ENCODE data around the gene SLC35F3.
"Not testable (repeated sequence)": the region's sequence is repeated elsewhere in the genome, so short reads cannot be mapped to it uniquely, and the experiment has no call there.

Gene SLC35F3

DNA sequence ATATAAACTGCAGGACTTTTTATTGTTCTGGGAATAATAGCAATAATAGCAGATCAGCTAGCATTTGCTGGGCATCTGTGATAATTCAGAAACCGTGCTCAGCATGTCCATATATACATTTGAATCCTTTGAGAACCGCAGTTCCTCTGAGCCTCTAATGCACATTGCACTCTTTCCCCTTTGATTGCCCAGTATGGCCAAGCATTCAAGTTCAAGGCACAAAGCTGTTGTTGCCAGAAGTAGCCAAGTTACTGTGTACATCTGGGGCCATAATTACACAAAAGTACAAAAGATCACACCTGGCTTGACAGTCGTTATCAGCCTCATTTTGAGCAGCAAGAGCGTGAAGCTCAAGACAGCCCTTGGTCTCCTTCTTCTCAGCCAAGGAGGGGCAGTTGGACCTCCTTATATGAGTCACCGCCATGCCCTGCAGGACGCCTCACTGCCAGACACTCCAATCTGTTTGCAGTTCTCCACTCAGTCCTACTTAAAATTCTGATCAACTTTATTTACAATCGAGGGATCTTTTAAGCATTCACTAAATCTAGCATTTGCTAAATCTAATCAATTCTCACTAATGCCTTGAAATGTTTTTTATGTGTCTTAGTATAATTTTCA, 216.0 kb downstream of the SLC35F3 start:
- no peak for DNase-seq (ENCODE audit: low spot score in 2 of 2)
- Histone ChIP-seq H3K4me3 (no peak overlapping the region), H3K4me1 (no peaks in the 10 kb centered on the region), H3K9me3 (no peaks in the 10 kb centered on the region), H3K36me3 (replicated peaks) (no peaks in the 10 kb centered on the region), H3K27me3 (ENCODE audit: low read depth) (peaks cover 5% of the 10 kb centered on the region; the same call in 1 of the 2 replicates)
- in situ Hi-C loops (cut with MboI; ENCODE audit: low sequenced_read_pairs), result loop anchor here (10.0 to 25.0 kb wide), 2 partner anchors 194 to 967 kb away; no protein-coding TSS in a partner anchor

DNA sequence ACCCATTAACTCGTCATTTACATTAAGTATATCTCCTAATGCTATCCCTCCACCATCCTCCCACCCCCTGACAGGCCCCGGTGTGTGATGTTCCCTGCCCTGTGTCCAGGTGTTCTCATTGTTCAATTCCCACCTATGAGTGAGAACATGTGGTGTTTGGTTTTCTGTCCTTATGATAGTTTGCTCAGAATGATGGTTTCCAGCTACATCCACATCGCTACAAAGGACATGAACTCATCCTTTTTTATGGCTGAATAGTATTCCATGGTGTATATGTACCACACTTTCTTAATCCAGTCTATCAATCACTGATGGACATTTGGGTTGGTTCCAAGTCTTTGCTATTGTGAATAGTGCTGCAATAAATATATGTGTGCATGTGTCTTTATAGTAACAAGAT, 217.2 kb downstream of the SLC35F3 start:
- H3K4me1 ChIP-seq; DNase-seq (ENCODE audit: low spot score in 2 of 2); H3K36me3 ChIP-seq (replicated peaks); H3K4me3 ChIP-seq; H3K9me3 ChIP-seq; H3K27me3 ChIP-seq (ENCODE audit: low read depth): not testable (repeated sequence)
- in situ Hi-C loops (cut with MboI; ENCODE audit: low sequenced_read_pairs), result loop anchor here (10.0 to 25.0 kb wide), 2 partner anchors 193 to 966 kb away; no protein-coding TSS in a partner anchor

DNA sequence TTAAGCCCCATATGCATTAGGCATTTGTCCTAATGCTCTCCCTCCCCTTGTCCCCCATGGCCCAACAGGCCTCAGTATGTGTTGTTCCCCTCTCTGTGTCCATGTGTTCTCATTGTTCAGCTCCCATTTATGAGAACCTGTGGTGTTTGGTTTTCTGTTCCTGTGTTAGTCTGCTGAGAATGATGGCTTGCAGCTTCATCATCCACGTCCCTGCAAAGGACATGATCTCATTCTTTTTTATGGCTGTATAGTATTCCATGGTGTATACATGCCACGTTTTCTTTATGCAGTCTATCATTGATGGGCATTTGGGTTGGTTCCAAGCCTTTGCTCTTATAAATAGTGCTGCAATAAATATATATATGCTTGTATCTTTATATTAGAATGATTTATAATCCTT, 218.1 kb downstream of the SLC35F3 start:
- not testable (repeated sequence) for H3K9me3 ChIP-seq; H3K4me3 ChIP-seq; DNase-seq (ENCODE audit: low spot score in 2 of 2); H3K36me3 ChIP-seq (replicated peaks); H3K4me1 ChIP-seq; H3K27me3 ChIP-seq (ENCODE audit: low read depth)
- in situ Hi-C loops (cut with MboI; ENCODE audit: low sequenced_read_pairs), result loop anchor here (10.0 to 25.0 kb wide), 2 partner anchors 192 to 965 kb away; no protein-coding TSS in a partner anchor

DNA sequence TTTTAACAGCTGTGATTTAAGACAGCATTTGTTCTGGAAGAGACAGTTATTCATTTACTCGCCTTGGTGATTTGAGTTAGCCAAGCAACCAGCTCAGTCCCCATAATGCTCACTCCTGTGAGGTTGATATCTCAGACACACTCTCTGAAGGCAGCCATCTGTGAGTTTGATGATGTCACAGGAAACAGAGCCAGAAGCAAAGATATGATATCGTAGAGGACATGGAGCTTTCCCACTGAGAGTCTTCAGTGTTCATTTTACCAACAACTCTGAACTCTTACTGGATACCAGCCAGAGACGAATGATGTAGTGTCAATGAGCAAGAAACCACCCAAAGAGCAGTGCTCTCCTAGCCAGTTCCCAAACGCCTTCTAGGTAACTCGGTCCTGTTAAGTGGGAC, 219.4 kb downstream of the SLC35F3 start:
- no peak for DNase-seq (ENCODE audit: low spot score in 2 of 2)
- in situ Hi-C loops (cut with MboI; ENCODE audit: low sequenced_read_pairs), result loop anchor here (10.0 to 25.0 kb wide), 2 partner anchors 191 to 963 kb away; no protein-coding TSS in a partner anchor

DNA sequence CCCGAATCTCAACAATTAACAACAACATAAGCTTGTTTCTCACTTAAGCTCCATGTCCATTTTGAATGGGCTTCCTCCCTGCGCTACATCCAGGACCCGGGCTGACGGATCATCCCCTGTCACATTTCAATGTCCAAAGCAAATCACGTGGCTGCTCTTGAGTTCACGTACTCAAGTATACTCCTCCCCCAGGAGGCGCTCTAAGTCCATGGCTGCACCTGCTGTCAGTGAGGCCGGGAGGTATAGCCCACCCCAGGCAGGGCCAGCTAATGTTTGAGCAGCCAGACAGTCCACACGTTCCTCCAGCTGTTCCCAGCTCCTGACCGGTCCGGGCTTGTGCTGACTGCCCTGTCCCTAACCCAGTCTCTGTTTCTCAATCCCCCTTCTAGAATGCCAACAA, 220.8 kb downstream of the SLC35F3 start:
- no peak overlapping the region for H3K4me3 ChIP-seq
- in situ Hi-C loops (cut with MboI; ENCODE audit: low sequenced_read_pairs), result loop anchor here (10.0 kb wide), 1 partner anchor 190 kb away; no protein-coding TSS in a partner anchor
- H3K36me3 ChIP-seq (replicated peaks), result no peaks in the 10 kb centered on the region
- H3K4me1 ChIP-seq, result no peaks in the 10 kb centered on the region; the same call in 1 of the 2 replicates
- DNase-seq (ENCODE audit: low spot score in 2 of 2), result peak; percentile 41 to 78
- H3K9me3 ChIP-seq, result no peaks in the 10 kb centered on the region
- 0 out of 2 replicates have a peak, but pooled peaks cover 6% of the 10 kb centered on the region for H3K27me3 ChIP-seq (ENCODE audit: low read depth)

More for the DNA sequence above, 219.4 kb downstream of the SLC35F3 start:
- H3K4me1 ChIP-seq, result no peaks in the 10 kb centered on the region; the same call in 1 of the 2 replicates
- H3K4me3 ChIP-seq, result no peak overlapping the region
- peaks cover 6% of the 10 kb centered on the region; the same call in 1 of the 2 replicates for H3K27me3 ChIP-seq (ENCODE audit: low read depth)
- no peaks in the 10 kb centered on the region for H3K9me3 ChIP-seq
- H3K36me3 ChIP-seq (replicated peaks), result no peaks in the 10 kb centered on the region

DNA sequence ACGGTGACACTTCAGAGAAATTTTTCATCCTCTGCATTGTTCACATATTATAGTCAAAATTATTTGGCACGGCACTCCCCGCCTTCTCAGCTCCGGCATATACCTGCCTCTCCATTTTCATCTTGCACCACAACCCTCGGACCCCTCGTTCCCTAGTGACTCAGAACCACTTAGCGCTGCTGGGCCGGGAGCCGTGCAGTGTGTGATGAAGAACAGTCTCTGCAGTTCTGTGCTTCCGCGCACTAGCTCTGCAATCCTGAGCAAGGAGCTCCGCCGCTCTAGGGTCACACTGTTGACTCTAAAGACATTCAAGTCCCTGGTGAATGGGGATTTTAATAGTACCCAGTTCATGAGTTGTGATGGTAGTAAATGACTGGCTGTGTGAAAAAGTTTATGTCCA, 221.2 kb downstream of the SLC35F3 start:
- Histone ChIP-seq H3K27me3 (ENCODE audit: low read depth) (0 out of 2 replicates have a peak, but pooled peaks cover 6% of the 10 kb centered on the region), H3K4me1 (no peaks in the 10 kb centered on the region; the same call in 1 of the 2 replicates)
- in situ Hi-C loops (cut with MboI; ENCODE audit: low sequenced_read_pairs), result loop anchor here (10.0 kb wide), 1 partner anchor 189 kb away; no protein-coding TSS in a partner anchor

DNA sequence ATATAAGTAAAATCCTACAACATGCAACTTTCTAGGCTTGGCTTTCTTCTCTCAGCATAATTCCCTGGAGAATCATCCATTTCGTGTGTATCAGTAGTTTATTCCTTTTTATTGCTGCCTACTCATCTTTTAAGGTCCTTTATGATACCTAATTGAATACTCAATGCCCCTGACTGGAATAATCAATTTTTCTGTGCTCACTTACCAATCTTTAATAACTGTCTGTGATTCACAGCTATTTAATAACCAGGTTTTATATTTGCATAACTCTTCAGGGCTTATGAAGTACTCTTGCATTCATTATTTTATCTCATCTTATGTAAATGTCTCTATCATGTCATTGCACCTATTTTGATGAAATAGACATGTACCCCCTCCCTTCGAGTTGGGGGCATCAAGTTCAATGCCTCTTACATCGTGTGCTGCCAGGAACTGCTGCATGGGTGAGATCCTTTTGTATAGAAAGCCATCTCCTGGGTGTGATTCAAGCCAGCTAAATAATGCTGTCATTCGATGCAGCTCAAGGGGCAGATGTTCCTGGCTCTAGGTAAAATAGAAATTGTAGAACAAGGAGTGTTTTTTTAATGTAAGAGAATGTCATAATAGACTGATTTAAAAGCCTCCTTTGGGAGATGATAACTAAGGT, 222.7 kb downstream of the SLC35F3 start:
- in situ Hi-C loops (cut with MboI; ENCODE audit: low sequenced_read_pairs), result loop anchor here (10.0 kb wide), 1 partner anchor 188 kb away; no protein-coding TSS in a partner anchor

More for the DNA sequence above, 221.2 kb downstream of the SLC35F3 start:
- Histone ChIP-seq H3K4me3 (no peak overlapping the region), H3K9me3 (no peaks in the 10 kb centered on the region), H3K36me3 (replicated peaks) (no peaks in the 10 kb centered on the region)
- DNase-seq (ENCODE audit: low spot score in 2 of 2), result no peak

DNA sequence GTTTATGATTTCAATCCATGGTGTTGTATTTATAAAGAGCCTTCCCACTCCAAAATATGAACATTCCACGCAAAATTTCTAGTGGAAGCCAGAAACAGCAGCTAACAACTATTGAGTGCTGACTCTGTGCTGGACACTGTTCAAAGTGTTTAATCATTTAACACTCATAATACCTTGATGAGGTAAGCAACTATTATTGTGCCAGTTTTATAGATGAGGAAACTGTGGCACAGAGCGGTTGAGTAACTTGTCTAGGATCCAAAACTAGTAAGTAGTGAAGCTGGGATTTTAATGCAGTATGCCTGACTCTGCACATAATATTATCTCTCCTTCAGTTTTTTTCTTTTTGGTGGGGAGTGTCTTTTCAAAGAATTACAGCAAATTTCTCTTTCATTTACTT, 228.3 kb downstream of the SLC35F3 start:
- no peak for DNase-seq (ENCODE audit: low spot score in 2 of 2)
- no peaks in the 10 kb centered on the region for H3K36me3 ChIP-seq (replicated peaks)
- peaks cover 6% of the 10 kb centered on the region; the same call in 1 of the 2 replicates for H3K27me3 ChIP-seq (ENCODE audit: low read depth)
- H3K4me1 ChIP-seq, result no peaks in the 10 kb centered on the region
- no peaks in the 10 kb centered on the region for H3K9me3 ChIP-seq
- in situ Hi-C loops (cut with MboI; ENCODE audit: low sequenced_read_pairs), result no loop called here
- H3K4me3 ChIP-seq, result no peak overlapping the region

More for the DNA sequence above, 222.7 kb downstream of the SLC35F3 start:
- Histone ChIP-seq H3K27me3 (ENCODE audit: low read depth) (0 out of 2 replicates have a peak, but pooled peaks cover 6% of the 10 kb centered on the region), H3K4me1 (no peaks in the 10 kb centered on the region; the same call in 1 of the 2 replicates), H3K9me3 (no peaks in the 10 kb centered on the region), H3K36me3 (replicated peaks) (no peaks in the 10 kb centered on the region), H3K4me3 (no peak overlapping the region)
- DNase-seq (ENCODE audit: low spot score in 2 of 2), result peak in 1 of 2 experiments; percentile 3

DNA sequence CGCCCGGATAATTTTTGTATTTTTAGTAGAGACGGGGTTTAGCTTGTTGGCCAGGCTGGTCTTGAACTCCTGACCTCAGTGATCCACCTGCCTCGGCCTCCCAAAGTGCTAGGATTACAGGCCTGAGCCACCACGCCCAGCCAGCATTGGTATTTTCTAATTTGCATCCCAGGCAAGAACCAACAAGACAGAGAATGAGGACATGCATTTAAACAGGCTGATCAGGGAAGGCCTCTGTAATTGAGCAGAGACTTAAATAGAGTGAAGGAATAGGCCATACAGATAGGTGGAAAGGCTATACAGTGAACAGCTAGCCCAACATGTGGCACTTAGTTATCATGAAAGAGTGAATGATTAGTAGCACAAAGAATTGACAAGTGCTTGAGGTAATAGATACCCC, 230.4 kb downstream of the SLC35F3 start:
- Histone ChIP-seq H3K36me3 (replicated peaks) (no peaks in the 10 kb centered on the region), H3K27me3 (ENCODE audit: low read depth) (no peaks in the 10 kb centered on the region; the same call in 1 of the 2 replicates), H3K9me3 (no peaks in the 10 kb centered on the region), H3K4me3 (no peak overlapping the region), H3K4me1 (no peaks in the 10 kb centered on the region)
- no peak for DNase-seq (ENCODE audit: low spot score in 2 of 2)
- in situ Hi-C loops (cut with MboI; ENCODE audit: low sequenced_read_pairs), result no loop called here

DNA sequence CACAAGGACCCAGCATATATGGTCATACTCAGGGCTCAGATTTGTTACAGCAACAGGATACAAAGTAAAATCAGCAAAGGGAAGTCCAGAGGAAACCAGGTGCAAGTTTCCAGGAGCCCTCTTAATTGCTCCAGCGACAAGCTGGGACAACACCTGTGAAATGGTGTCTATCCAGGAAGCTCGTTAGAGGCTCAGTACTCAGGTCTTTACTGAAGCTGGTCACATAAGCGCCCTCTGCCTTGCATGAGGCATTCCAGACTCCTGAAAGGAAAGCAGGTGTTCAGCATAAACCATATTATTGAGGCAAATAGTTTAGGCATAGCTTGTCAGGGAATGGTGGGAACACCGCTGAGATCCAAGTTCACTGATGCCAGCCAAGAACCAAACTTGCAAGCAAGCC, 231.0 kb downstream of the SLC35F3 start:
- in situ Hi-C loops (cut with MboI; ENCODE audit: low sequenced_read_pairs), result no loop called here
- no peaks in the 10 kb centered on the region; the same call in 1 of the 2 replicates for H3K27me3 ChIP-seq (ENCODE audit: low read depth)
- no peaks in the 10 kb centered on the region for H3K36me3 ChIP-seq (replicated peaks)
- no peak overlapping the region for H3K4me3 ChIP-seq
- H3K4me1 ChIP-seq, result no peaks in the 10 kb centered on the region
- H3K9me3 ChIP-seq, result no peaks in the 10 kb centered on the region
- DNase-seq (ENCODE audit: low spot score in 2 of 2), result no peak

DNA sequence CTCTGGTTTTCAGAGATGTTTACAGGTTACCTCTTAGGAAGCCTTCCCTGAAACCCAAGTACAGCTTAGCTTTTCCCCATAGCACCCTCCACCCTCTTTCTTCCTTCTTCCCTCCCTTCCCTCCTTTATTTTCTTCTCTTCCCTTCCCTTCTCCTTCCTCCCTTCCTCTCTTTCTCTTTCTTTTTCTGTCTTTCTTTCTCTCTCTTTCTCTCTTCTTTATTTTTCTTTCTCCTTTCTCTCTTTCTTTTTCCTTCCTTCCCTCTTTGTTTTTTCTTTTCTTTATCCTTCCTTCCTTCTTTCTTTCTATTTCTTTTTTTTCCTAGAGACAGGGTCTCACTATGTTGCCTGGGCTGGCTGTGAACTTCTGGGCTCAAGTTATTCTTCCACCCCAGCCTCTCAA, 231.6 kb downstream of the SLC35F3 start:
- Histone ChIP-seq H3K36me3 (replicated peaks) (no peaks in the 10 kb centered on the region), H3K4me3 (no peak overlapping the region), H3K9me3 (no peaks in the 10 kb centered on the region), H3K4me1 (no peaks in the 10 kb centered on the region), H3K27me3 (ENCODE audit: low read depth) (no peaks in the 10 kb centered on the region; the same call in 1 of the 2 replicates)
- in situ Hi-C loops (cut with MboI; ENCODE audit: low sequenced_read_pairs), result no loop called here
- no peak for DNase-seq (ENCODE audit: low spot score in 2 of 2)

DNA sequence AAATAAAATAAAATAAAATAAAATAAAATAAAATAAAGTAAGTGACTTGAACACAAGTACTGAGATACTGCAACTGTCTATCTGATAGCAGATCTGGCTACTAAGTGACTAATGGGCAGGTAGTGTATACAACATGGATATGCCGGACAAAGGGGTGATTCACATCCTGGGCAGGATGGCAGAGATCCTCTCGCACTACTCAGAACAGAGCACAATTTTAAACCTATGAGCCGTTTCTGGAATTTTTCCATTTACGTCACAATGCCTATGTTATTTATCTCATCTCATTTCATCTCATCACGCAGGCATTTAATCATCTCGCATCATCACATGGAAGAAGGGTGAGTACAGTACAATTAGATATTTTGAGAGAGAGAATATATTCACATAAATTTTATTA, 235.5 kb downstream of the SLC35F3 start:
- Histone ChIP-seq H3K36me3 (replicated peaks) (no peaks in the 10 kb centered on the region), H3K27me3 (ENCODE audit: low read depth) (peaks cover 10% of the 10 kb centered on the region), H3K4me3 (no peak overlapping the region), H3K9me3 (no peaks in the 10 kb centered on the region), H3K4me1 (no peaks in the 10 kb centered on the region)
- no peak for DNase-seq (ENCODE audit: low spot score in 2 of 2)
- in situ Hi-C loops (cut with MboI; ENCODE audit: low sequenced_read_pairs), result no loop called here

DNA sequence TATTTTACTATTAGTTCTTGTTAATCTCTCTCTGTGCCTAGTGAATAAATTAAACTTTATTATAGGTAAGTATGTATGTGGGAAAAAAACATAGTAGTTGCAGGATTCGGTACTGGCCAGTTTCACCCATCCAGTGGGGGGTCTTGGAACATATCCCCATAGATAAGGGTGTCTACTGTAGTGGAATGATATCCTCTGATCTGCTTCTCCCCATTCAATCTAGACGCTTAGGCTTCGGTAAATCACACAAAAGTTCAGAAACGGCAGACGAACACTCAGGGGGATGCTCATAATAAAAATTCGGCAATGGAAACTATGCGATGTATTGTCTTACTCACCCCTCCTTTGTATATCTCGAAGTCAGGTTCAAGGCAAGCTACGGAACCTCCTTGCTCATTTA, 235.9 kb downstream of the SLC35F3 start:
- in situ Hi-C loops (cut with MboI; ENCODE audit: low sequenced_read_pairs), result no loop called here
- Histone ChIP-seq H3K4me1 (no peaks in the 10 kb centered on the region), H3K9me3 (no peaks in the 10 kb centered on the region), H3K4me3 (no peak overlapping the region), H3K27me3 (ENCODE audit: low read depth) (peaks cover 10% of the 10 kb centered on the region), H3K36me3 (replicated peaks) (no peaks in the 10 kb centered on the region)
- no peak for DNase-seq (ENCODE audit: low spot score in 2 of 2)

DNA sequence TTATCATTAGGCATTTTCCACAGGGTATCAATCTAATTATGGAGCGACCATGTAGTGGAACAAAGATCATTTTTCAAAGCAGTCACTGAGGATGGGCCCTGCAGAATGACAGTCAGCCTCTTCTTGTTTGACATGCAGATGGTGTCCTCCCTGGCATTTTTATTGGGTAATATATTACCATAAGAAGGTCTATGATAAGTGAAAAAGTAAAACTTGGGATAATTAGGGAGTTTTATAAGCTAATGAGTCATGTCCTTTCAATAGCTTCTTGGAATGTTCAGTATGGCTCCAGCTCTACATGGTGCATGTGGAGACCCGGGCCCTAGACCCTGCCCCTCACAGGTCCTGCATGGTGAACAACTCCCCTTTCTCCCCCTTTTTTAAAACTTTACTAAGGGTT, 236.5 kb downstream of the SLC35F3 start:
- Histone ChIP-seq H3K36me3 (replicated peaks) (no peaks in the 10 kb centered on the region), H3K4me1 (no peaks in the 10 kb centered on the region), H3K9me3 (no peaks in the 10 kb centered on the region), H3K4me3 (no peak overlapping the region), H3K27me3 (ENCODE audit: low read depth) (peaks cover 10% of the 10 kb centered on the region)
- DNase-seq (ENCODE audit: low spot score in 2 of 2), result no peak
- in situ Hi-C loops (cut with MboI; ENCODE audit: low sequenced_read_pairs), result no loop called here
